HL-60 (cell line): Measurements from ENCODE around the gene FBXO47.

Experiments
- GABPA ChIP-seq: IDR thresholded peaks from 2 replicates; pipeline ENCODE4 v1.6.1; 2012; ENCODE audit warnings: low read depth
- POLR2AphosphoS5 ChIP-seq: IDR thresholded peaks from 2 replicates; pipeline ENCODE4 v1.6.1; 2012; ENCODE audit warnings: low read depth
- TF ChIP-seq, protein P1 (sequence below): IDR thresholded peaks from one replicate; pipeline ENCODE4 v1.5.1; 2011; ENCODE audit warnings: low read length, control low read depth, inconsistent platforms; ENCODE audit not compliant: insufficient read depth

DNA sequence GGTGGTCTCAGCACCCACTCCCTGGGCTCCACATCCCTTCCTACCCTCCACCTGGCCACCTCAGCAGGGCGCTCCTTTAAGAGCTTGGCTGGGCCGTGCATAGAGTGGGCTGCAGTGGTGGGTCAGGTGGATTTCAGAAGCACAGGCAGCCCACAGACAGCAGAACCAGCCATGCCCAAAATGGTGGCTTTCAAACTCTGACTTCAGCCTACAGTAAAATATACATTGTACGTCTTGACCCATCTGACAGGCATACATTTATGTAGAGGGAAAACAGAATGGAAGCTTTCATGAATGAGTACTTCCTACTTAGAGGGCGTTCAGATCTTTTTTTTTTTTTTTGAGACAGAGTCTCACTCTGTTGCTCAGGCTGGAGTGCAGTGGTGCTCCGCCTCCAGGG lies 67.8 kb downstream of the FBXO47 start:
- TF ChIP-seq, protein P1, sequence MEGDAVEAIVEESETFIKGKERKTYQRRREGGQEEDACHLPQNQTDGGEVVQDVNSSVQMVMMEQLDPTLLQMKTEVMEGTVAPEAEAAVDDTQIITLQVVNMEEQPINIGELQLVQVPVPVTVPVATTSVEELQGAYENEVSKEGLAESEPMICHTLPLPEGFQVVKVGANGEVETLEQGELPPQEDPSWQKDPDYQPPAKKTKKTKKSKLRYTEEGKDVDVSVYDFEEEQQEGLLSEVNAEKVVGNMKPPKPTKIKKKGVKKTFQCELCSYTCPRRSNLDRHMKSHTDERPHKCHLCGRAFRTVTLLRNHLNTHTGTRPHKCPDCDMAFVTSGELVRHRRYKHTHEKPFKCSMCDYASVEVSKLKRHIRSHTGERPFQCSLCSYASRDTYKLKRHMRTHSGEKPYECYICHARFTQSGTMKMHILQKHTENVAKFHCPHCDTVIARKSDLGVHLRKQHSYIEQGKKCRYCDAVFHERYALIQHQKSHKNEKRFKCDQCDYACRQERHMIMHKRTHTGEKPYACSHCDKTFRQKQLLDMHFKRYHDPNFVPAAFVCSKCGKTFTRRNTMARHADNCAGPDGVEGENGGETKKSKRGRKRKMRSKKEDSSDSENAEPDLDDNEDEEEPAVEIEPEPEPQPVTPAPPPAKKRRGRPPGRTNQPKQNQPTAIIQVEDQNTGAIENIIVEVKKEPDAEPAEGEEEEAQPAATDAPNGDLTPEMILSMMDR, result no peak
- TF ChIP-seq GABPA (no peak), POLR2AphosphoS5 (no peak)
